Nephron (organoid): ENCODE data around the gene LRP1.

Experiments
- H3K27ac Mint-ChIP-seq, 3 experiments: 2 replicates each; pipeline ENCODE4 v1.8.0; 2020; ENCODE audit warnings: mixed read lengths in 3 of 3, mild to moderate bottlenecking in 2 of 3, moderate library complexity in 1 of 3
- H3K27me3 Mint-ChIP-seq: 2 replicates; pipeline ENCODE4 v1.8.0; 2021; ENCODE audit warnings: low read depth, mild to moderate bottlenecking, moderate library complexity, mixed read lengths
- H3K36me3 Mint-ChIP-seq: 2 replicates; pipeline ENCODE4 v1.8.0; 2020; ENCODE audit warnings: low read depth, mixed read lengths
- H3K4me1 Mint-ChIP-seq: 2 replicates; pipeline ENCODE4 v1.8.0; 2020; ENCODE audit warnings: mixed read lengths
- H3K4me3 Mint-ChIP-seq, 3 experiments: 2 replicates each; pipeline ENCODE4 v1.8.0; 2020; ENCODE audit warnings: mild to moderate bottlenecking in 3 of 3, mixed read lengths in 3 of 3, moderate library complexity in 2 of 3
- H3K9me3 Mint-ChIP-seq: 2 replicates; pipeline ENCODE4 v1.8.0; 2020; ENCODE audit warnings: mixed read lengths
- TF ChIP-seq, protein P1 (sequence below), 3 experiments: fragments of 200-600 bp; sonication (generic); IDR thresholded peaks; one replicate each; pipeline ENCODE4 v1.5.0; 2021; ENCODE audit warnings: antibody characterized with exemption in 3 of 3; ENCODE audit not compliant: unreplicated experiment in 3 of 3

LRP1 gene

DNA sequence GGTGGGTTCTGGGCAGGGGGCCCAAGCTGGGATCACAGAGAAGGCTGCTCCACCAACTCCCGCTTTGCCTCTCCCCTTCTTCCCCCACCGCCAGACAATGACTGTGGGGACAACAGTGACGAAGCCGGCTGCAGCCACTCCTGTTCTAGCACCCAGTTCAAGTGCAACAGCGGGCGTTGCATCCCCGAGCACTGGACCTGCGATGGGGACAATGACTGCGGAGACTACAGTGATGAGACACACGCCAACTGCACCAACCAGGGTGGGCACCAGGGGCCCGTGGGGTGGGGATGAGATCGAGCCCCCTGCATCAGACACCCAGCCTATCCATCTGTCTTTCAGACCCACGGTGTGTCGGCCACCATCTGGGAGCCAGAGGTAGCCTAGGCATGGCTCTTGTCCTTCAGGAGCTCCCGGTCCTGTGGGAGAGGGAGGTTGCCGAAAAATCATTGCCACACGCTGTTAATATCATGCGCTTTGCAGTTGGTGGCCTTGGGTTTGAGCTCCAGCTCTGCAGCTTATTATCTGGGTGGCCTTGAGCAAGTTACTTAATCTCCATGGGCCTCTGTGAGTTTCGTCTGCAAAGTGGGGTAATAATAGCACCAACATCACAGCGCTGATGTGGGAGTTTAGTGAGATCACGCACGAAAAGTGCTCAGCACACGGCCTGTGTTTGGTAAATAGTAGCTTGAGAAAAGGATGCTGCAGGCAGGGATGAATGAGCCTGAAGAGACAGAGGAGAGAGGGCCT is 40.9 kb downstream of the LRP1 start:
- H3K27ac Mint-ChIP-seq, result peak overlapping the region in 1 of 3 experiments; percentile 22
- no peaks in the 10 kb centered on the region for H3K27me3 Mint-ChIP-seq
- H3K36me3 Mint-ChIP-seq, result peaks cover 62% of the 10 kb centered on the region
- H3K9me3 Mint-ChIP-seq, result no peaks in the 10 kb centered on the region
- TF ChIP-seq, protein P1, sequence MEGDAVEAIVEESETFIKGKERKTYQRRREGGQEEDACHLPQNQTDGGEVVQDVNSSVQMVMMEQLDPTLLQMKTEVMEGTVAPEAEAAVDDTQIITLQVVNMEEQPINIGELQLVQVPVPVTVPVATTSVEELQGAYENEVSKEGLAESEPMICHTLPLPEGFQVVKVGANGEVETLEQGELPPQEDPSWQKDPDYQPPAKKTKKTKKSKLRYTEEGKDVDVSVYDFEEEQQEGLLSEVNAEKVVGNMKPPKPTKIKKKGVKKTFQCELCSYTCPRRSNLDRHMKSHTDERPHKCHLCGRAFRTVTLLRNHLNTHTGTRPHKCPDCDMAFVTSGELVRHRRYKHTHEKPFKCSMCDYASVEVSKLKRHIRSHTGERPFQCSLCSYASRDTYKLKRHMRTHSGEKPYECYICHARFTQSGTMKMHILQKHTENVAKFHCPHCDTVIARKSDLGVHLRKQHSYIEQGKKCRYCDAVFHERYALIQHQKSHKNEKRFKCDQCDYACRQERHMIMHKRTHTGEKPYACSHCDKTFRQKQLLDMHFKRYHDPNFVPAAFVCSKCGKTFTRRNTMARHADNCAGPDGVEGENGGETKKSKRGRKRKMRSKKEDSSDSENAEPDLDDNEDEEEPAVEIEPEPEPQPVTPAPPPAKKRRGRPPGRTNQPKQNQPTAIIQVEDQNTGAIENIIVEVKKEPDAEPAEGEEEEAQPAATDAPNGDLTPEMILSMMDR (IDR thresholded peaks at IDR 0.05; ENCODE audit: unreplicated experiment in 3 of 3), result no peak
- no peak overlapping the region for H3K4me3 Mint-ChIP-seq
- peaks cover 33% of the 10 kb centered on the region for H3K4me1 Mint-ChIP-seq

DNA sequence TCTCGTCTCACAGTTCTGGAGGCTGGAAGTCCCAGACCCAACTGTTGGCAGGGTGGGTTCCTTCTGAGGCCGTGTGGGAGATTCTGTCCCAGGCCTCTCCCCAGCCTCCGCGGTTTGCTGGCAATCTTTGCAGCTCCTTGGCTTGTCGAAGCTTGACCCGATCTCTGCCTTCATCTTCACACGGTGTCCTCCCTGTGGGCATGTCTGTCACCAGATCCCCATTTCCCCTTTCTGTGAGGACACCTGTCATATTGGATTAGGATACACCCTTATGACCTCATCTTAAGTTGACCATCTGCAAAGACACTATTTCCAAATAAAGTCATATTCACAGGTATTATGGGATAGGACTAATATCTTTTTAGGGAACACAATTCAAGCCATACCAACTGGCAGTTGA is 41.7 kb downstream of the LRP1 start:
- no peaks in the 10 kb centered on the region for H3K9me3 Mint-ChIP-seq
- TF ChIP-seq, protein P1 (IDR thresholded peaks at IDR 0.05; ENCODE audit: unreplicated experiment in 3 of 3), result no peak
- H3K27ac Mint-ChIP-seq, result peak overlapping the region in 1 of 3 experiments; percentile 22
- H3K4me1 Mint-ChIP-seq, result peaks cover 33% of the 10 kb centered on the region
- H3K4me3 Mint-ChIP-seq, result no peak overlapping the region
- peaks cover 55% of the 10 kb centered on the region for H3K36me3 Mint-ChIP-seq
- H3K27me3 Mint-ChIP-seq, result no peaks in the 10 kb centered on the region

DNA sequence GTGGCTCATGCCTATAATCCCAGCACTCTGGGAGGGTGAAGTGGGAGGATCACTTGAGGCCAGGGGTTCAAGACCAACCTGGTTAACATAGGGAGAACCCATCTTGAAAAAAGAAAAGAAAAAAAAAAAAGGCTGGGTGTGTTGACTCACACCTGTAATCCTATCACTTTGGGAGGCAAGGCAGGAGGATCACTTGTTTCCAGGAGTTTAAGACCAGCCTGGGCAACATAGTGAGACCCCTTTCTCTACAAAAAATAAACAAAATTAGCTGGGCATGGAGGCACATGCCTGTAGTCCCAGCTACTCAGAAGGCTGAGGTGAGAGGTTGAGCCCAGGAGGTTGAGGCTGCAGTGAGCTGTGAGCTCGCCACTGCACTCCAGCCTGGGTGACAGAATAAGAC is 42.1 kb downstream of the LRP1 start:
- TF ChIP-seq, protein P1 (IDR thresholded peaks at IDR 0.05; ENCODE audit: unreplicated experiment in 3 of 3), result no peak
- Mint-ChIP-seq H3K4me3 (no peak overlapping the region), H3K27me3 (no peaks in the 10 kb centered on the region), H3K4me1 (peaks cover 33% of the 10 kb centered on the region), H3K9me3 (no peaks in the 10 kb centered on the region), H3K27ac (peak overlapping the region in 1 of 3 experiments; percentile 62), H3K36me3 (peaks cover 53% of the 10 kb centered on the region)

DNA sequence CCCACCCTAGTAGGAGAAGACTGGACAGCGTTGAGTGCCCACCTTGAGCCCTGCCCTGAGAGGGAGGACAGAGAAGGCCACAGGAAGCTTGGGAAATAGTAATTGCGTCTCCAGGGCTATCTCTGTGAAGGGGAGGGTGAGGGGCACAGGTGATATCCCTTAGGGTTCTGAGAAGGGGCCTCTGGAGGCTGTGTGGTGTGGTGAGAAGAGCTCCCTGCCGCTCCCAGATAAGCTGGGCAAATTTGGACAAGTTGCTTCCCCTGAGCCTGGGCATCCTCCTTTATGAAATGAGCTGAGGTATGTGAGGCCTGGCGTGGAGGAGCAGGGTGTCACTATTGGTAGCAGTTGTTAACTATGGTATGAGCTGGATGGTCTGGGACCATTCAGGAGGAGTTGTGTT is 42.6 kb downstream of the LRP1 start:
- TF ChIP-seq, protein P1 (IDR thresholded peaks at IDR 0.05; ENCODE audit: unreplicated experiment in 3 of 3), result no peak
- H3K9me3 Mint-ChIP-seq, result no peaks in the 10 kb centered on the region
- peaks cover 33% of the 10 kb centered on the region for H3K4me1 Mint-ChIP-seq
- H3K4me3 Mint-ChIP-seq, result no peak overlapping the region
- peaks cover 58% of the 10 kb centered on the region for H3K36me3 Mint-ChIP-seq
- no peaks in the 10 kb centered on the region for H3K27me3 Mint-ChIP-seq
- H3K27ac Mint-ChIP-seq, result peak overlapping the region; percentile 9 to 79 (median 62)

DNA sequence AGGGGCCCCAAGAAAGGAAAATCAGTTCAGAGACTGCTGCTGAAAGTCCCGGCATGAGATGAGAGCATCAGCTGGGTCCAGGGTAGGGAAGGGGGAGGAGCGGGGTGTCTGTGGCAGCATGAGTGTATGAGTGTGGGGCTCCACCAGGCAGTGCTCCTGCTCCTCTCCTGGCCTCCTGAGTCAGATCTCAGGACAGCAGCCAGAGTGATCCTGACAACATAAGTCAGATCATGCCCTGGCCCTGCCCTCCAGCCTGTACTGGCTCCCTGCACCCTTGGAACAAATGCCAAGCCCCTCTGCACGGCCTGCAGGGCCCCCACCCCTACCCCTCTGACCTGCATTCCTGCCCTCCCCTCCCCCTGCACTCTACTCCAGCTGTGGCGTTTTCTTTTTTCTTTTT is 43.4 kb downstream of the LRP1 start:
- peak overlapping the region; percentile 9 to 79 (median 62) for H3K27ac Mint-ChIP-seq
- peaks cover 33% of the 10 kb centered on the region for H3K4me1 Mint-ChIP-seq
- peaks cover 58% of the 10 kb centered on the region for H3K36me3 Mint-ChIP-seq
- H3K4me3 Mint-ChIP-seq, result no peak overlapping the region
- TF ChIP-seq, protein P1 (IDR thresholded peaks at IDR 0.05; ENCODE audit: unreplicated experiment in 3 of 3), result no peak
- H3K27me3 Mint-ChIP-seq, result no peaks in the 10 kb centered on the region
- H3K9me3 Mint-ChIP-seq, result no peaks in the 10 kb centered on the region

DNA sequence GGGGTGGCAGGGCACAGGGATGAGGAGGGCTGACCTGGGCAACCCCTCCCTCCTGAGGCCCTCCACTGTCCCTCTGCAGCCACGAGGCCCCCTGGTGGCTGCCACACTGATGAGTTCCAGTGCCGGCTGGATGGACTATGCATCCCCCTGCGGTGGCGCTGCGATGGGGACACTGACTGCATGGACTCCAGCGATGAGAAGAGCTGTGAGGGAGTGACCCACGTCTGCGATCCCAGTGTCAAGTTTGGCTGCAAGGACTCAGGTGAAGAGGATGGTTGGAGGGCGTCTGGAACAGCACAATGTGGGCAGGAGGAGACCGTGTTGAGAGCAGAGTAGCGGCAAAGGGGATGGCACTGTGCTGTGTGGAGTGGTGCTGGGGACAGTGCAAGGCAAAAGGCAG is 44.8 kb downstream of the LRP1 start:
- Mint-ChIP-seq H3K4me3 (no peak overlapping the region), H3K4me1 (peaks cover 31% of the 10 kb centered on the region), H3K36me3 (peaks cover 53% of the 10 kb centered on the region), H3K9me3 (no peaks in the 10 kb centered on the region), H3K27ac (peak overlapping the region in 1 of 3 experiments; percentile 1), H3K27me3 (no peaks in the 10 kb centered on the region)
- TF ChIP-seq, protein P1 (IDR thresholded peaks at IDR 0.05; ENCODE audit: unreplicated experiment in 3 of 3), result peak; percentile 37 to 55 (median 46)
